H9 (cell line): ENCODE results near the gene DGKD. TPM values are rescaled to one million over a fixed set of nuclear protein-coding genes. Genes with fewer than 3 reads are reported as not detected.

Experiments
- DNase-seq: peaks from one replicate; pipeline ENCODE4 v3.0.0-alpha.2; 2017
- H2AFZ ChIP-seq: one replicate; pipeline ENCODE4 v1.6.1; 2013; ENCODE audit warnings: mild to moderate bottlenecking, low read length, control low read depth, moderate library complexity
- H2AK5ac ChIP-seq: 2 replicates; pipeline ENCODE4 v1.6.1; 2013; ENCODE audit warnings: low read length, control low read depth, mixed read lengths; ENCODE audit not compliant: insufficient read length
- H2BK120ac ChIP-seq: one replicate; pipeline ENCODE4 v1.6.1; 2013; ENCODE audit warnings: low read depth, mild to moderate bottlenecking, low read length, control low read depth, inconsistent platforms; ENCODE audit not compliant: poor library complexity, severe bottlenecking
- H2BK12ac ChIP-seq: 2 replicates; pipeline ENCODE4 v1.6.1; 2013; ENCODE audit warnings: low read length, control low read depth, mixed read lengths, low read depth; ENCODE audit not compliant: insufficient read length
- H2BK15ac ChIP-seq: 2 replicates; pipeline ENCODE4 v1.6.1; 2013; ENCODE audit warnings: low read depth, low read length, control low read depth
- H2BK20ac ChIP-seq: one replicate; pipeline ENCODE4 v1.6.1; 2013; ENCODE audit warnings: low read depth, mild to moderate bottlenecking, low read length, control low read depth, inconsistent platforms; ENCODE audit not compliant: poor library complexity, severe bottlenecking
- H2BK5ac ChIP-seq: 2 replicates; pipeline ENCODE4 v1.6.1; 2013; ENCODE audit warnings: low read length, control low read depth, mixed read lengths; ENCODE audit not compliant: insufficient read length
- H3K14ac ChIP-seq: 2 replicates; pipeline ENCODE4 v1.6.1; 2013; ENCODE audit warnings: low read length, control low read depth; ENCODE audit not compliant: insufficient read depth
- H3K18ac ChIP-seq: 2 replicates; pipeline ENCODE4 v1.6.1; 2013; ENCODE audit warnings: low read depth, mild to moderate bottlenecking, mixed read lengths, low read length, control low read depth; ENCODE audit not compliant: insufficient read length
- H3K23ac ChIP-seq: 2 replicates; pipeline ENCODE4 v1.6.1; 2013; ENCODE audit warnings: low read length, control low read depth, mixed read lengths, low read depth; ENCODE audit not compliant: insufficient read length
- H3K23me2 ChIP-seq: 2 replicates; pipeline ENCODE4 v1.6.1; 2013; ENCODE audit warnings: low read depth, mild to moderate bottlenecking, mixed read lengths, low read length, control low read depth; ENCODE audit not compliant: insufficient read length, poor library complexity, severe bottlenecking
- H3K27ac ChIP-seq: 2 replicates; pipeline ENCODE4 v1.5.1; 2013; ENCODE audit warnings: low read length, control low read depth, mixed read lengths, low read depth; ENCODE audit not compliant: insufficient read length
- H3K27me3 ChIP-seq: 2 replicates; pipeline ENCODE4 v1.6.1; 2013; ENCODE audit warnings: low read length, control low read depth, inconsistent platforms; ENCODE audit not compliant: insufficient read depth
- H3K4ac ChIP-seq: 2 replicates; pipeline ENCODE4 v1.6.1; 2013; ENCODE audit warnings: low read depth, mild to moderate bottlenecking, control low read depth, inconsistent platforms, low read length, moderate library complexity
- H3K4me1 ChIP-seq: 2 replicates; pipeline ENCODE4 v1.6.1; 2013; ENCODE audit warnings: low read length, control low read depth, inconsistent platforms; ENCODE audit not compliant: insufficient read depth
- H3K4me2 ChIP-seq: 2 replicates; pipeline ENCODE4 v1.6.1; 2013; ENCODE audit warnings: low read length, control low read depth, mixed read lengths; ENCODE audit not compliant: insufficient read length, insufficient read depth
- H3K56ac ChIP-seq: 2 replicates; pipeline ENCODE4 v1.6.1; 2013; ENCODE audit warnings: low read depth, mild to moderate bottlenecking, mixed read lengths, low read length, control low read depth; ENCODE audit not compliant: insufficient read length
- H3K79me1 ChIP-seq: 2 replicates; pipeline ENCODE4 v1.6.1; 2013; ENCODE audit warnings: low read depth, mild to moderate bottlenecking, moderate library complexity, low read length, control low read depth, inconsistent platforms; ENCODE audit not compliant: insufficient read depth, poor library complexity, severe bottlenecking
- H3K79me2 ChIP-seq: 2 replicates; pipeline ENCODE4 v1.6.1; 2013; ENCODE audit warnings: low read length, control low read depth, inconsistent platforms; ENCODE audit not compliant: insufficient read depth
- H3K9ac ChIP-seq: 2 replicates; pipeline ENCODE4 v1.6.1; 2013; ENCODE audit warnings: low read length, control low read depth, mixed read lengths; ENCODE audit not compliant: insufficient read length; ENCODE audit errors: extremely low read depth
- H3K9me3 ChIP-seq: one replicate; pipeline ENCODE4 v1.6.1; 2013; ENCODE audit warnings: low read depth, low read length, inconsistent platforms; ENCODE audit not compliant: control insufficient read depth
- H3T11ph ChIP-seq: one replicate; pipeline ENCODE4 v1.6.1; 2013; ENCODE audit warnings: mild to moderate bottlenecking, low read length, control low read depth, inconsistent platforms
- H4K20me1 ChIP-seq: one replicate; pipeline ENCODE4 v1.6.1; 2013; ENCODE audit not compliant: control insufficient read depth, insufficient read length, insufficient read depth
- H4K5ac ChIP-seq: 2 replicates; pipeline ENCODE4 v1.6.1; 2013; ENCODE audit warnings: low read depth, mild to moderate bottlenecking, mixed read lengths, low read length, control low read depth; ENCODE audit not compliant: insufficient read length
- H4K8ac ChIP-seq: replicated peaks from 2 replicates; pipeline ENCODE4 v1.6.1; 2013; ENCODE audit warnings: low read length, control low read depth, mixed read lengths, low read depth; ENCODE audit not compliant: insufficient read length
- H4K91ac ChIP-seq: 2 replicates; pipeline ENCODE4 v1.6.1; 2013; ENCODE audit warnings: low read depth, mild to moderate bottlenecking, moderate library complexity, mixed read lengths, low read length, control low read depth; ENCODE audit not compliant: insufficient read length
- H3K27ac Mint-ChIP-seq, 3 experiments: 2 replicates in 2 of 3; 3 replicates in 1 of 3; pipeline ENCODE4 v1.8.0; 2020 to 2021; ENCODE audit warnings: mixed read lengths in 3 of 3, mild to moderate bottlenecking in 1 of 3, moderate library complexity in 1 of 3
- H3K27me3 Mint-ChIP-seq: 2 replicates; pipeline ENCODE4 v1.8.0; 2021; ENCODE audit warnings: low read depth, mild to moderate bottlenecking, moderate library complexity, mixed read lengths
- H3K36me3 Mint-ChIP-seq, 3 experiments: 2 replicates in 2 of 3; 3 replicates in 1 of 3; pipeline ENCODE4 v1.8.0; 2020 to 2021; ENCODE audit warnings: low read depth in 3 of 3, mixed read lengths in 3 of 3; ENCODE audit not compliant: insufficient read depth in 1 of 3
- H3K4me1 Mint-ChIP-seq, 2 experiments: 2 replicates each; pipeline ENCODE4 v1.8.0; 2020; ENCODE audit warnings: mixed read lengths in 2 of 2
- H3K4me3 Mint-ChIP-seq, 2 experiments: 2 replicates in 1 of 2; 3 replicates in 1 of 2; pipeline ENCODE4 v1.8.0; 2020 to 2021; ENCODE audit warnings: mild to moderate bottlenecking in 2 of 2, mixed read lengths in 2 of 2, moderate library complexity in 1 of 2
- H3K9me3 Mint-ChIP-seq, 2 experiments: 2 replicates in 1 of 2; 3 replicates in 1 of 2; pipeline ENCODE4 v1.8.0; 2020; ENCODE audit warnings: mild to moderate bottlenecking in 2 of 2, mixed read lengths in 2 of 2, moderate library complexity in 1 of 2
- CTCF ChIP-seq: fragments of 200-600 bp; sonication (generic); conservative IDR thresholded peaks from 3 replicates; pipeline ENCODE4 v1.8.0; 2021; ENCODE audit warnings: antibody characterized with exemption, mild to moderate bottlenecking
- WGBS: extraction: QIAGEN DNeasy Blood & Tissue Kit; methylation state at CpG from one replicate; pipeline ENCODE4 v1.1.7; 2013; ENCODE audit warnings: missing lambda C conversion rate, low lambda C conversion rate, mixed read lengths; ENCODE audit not compliant: insufficient read length; ENCODE audit errors: extremely low coverage; 5-methylcytosine and 5-hydroxymethylcytosine counted together
- total RNA-seq: library from RNA; stranded (reverse); gene quantifications from 2 replicates; pipeline ENCODE4 v1.2.1, GENCODE V29; 2021

The DGKD gene
- total RNA-seq, 1 experiment from 2014 or later = 20.7 TPM

DNA sequence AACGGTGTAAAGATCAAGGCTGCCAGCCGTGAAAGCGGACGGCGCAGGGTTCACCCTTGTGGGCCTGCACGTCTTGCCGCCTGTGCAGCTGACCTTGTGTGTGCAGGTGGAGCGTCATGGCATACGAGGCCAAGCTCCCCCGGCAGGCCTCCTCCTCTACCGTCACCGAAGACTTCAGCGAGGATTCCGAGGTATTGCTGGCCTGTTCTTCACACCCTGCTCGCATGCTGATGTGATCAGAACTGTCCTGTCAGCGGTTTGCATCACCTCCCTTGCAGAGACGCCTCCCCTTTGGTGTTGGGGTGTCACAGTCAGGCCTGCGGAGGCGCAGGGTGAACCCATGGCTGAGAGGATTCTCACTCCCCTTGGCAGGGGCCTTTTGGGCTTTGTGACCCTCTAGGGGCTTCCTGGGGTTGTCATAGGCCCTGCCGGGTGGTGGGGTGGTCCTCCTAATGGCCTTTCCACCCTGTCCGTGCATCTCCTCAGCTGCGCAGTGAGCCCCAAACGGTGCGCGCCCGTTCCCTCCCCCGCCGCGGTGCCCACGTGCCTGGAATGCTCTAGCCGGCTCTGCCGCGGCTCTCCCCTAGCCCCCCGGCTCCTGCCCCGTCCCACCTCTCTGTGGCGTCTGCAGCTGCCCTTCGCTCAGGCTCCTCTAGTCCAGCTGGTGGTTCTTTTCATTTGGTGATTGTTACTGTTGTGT, 92.5 kb downstream of the DGKD start:
- H3K27me3 ChIP-seq = no peaks in the 10 kb centered on the region
- Mint-ChIP-seq H3K9me3 (no peaks in the 10 kb centered on the region; a peak in 1 of 5 replicates), H3K27me3 (no peaks in the 10 kb centered on the region; the same call in none of the 2 replicates), H3K4me1 (peaks cover 7 to 15% of the 10 kb centered on the region in 2 experiments), H3K36me3 (peaks cover 13 to 14% (median 13%) of the 10 kb centered on the region in 3 experiments), H3K4me3 (no peak overlapping the region), H3K27ac (peak overlapping the region in 2 of 3 experiments; percentile 40 to 55; a peak in 1 of 7 replicates)
- no peak overlapping the region for H2BK12ac ChIP-seq
- H3K4ac ChIP-seq = no peak overlapping the region
- H2AFZ ChIP-seq = no peak overlapping the region
- no peak overlapping the region for H3K56ac ChIP-seq
- no peak overlapping the region for H2BK15ac ChIP-seq
- no peaks in the 10 kb centered on the region for H4K20me1 ChIP-seq
- no peak overlapping the region for H4K5ac ChIP-seq
- H2AK5ac ChIP-seq = no peak overlapping the region
- no peak overlapping the region for H3K23ac ChIP-seq
- H3T11ph ChIP-seq = no peak overlapping the region
- H3K14ac ChIP-seq = no peak overlapping the region
- H3K9ac ChIP-seq = no peak overlapping the region
- H4K91ac ChIP-seq = no peak overlapping the region
- H3K4me2 ChIP-seq = no peak overlapping the region
- no peaks in the 10 kb centered on the region for H3K79me2 ChIP-seq
- no peak overlapping the region for H4K8ac ChIP-seq
- no peak overlapping the region for H3K27ac ChIP-seq
- 0 out of 2 replicates have a peak, but pooled peaks cover 2% of the 10 kb centered on the region for H3K4me1 ChIP-seq
- H2BK20ac ChIP-seq = no peak overlapping the region
- H3K9me3 ChIP-seq = no peaks in the 10 kb centered on the region
- no peaks in the 10 kb centered on the region for H3K23me2 ChIP-seq
- no peaks in the 10 kb centered on the region for H3K79me1 ChIP-seq
- DNase-seq = no peak
- H2BK5ac ChIP-seq = no peak overlapping the region
- no peak overlapping the region for H3K18ac ChIP-seq
- TF ChIP-seq CTCF = no peak
- WGBS = no CpG with 5 or more reads among the region's 37 CpGs
- H2BK120ac ChIP-seq = no peak overlapping the region
